GM19239 (cell line): ENCODE measurements around the gene SLC44A5.
"Not testable (repeated sequence)": the region's sequence is repeated elsewhere in the genome, so short reads cannot be mapped to it uniquely, and the experiment has no call there.

ENCODE experiments used
- DNase-seq: peaks from one replicate; pipeline ENCODE4 v3.0.0; 2011; ENCODE audit warnings: low spot score; ENCODE audit not compliant: insufficient read length
- FAIRE-seq: peaks from 2 replicates; lab custom pipeline; 2011; peaks lifted over from hg19 to GRCh38; lab: Jason Lieb, UNC

The SLC44A5 gene

GRCh38 chr1:75611014-75611413 lies at the start of gene SLC44A5:
Gene SLC44A5, minus strand, starts transcription at chr1:75611114. Its CDS starts 69,667 bp downstream, at chr1:75541447.
- DNase-seq (no peak), FAIRE-seq (no peak)

GRCh38 chr1:75655931-75656330 lies 45.0 kb upstream of the SLC44A5 start:
- FAIRE-seq = no peak
- no peak for DNase-seq

- DNase-seq, FAIRE-seq: not testable (repeated sequence)
Measured at GRCh38 chr1:75647183-75647582, 36.3 kb upstream of the SLC44A5 start.

GRCh38 chr1:75645153-75645552 lies 34.2 kb upstream of the SLC44A5 start:
- not testable (repeated sequence) for DNase-seq, FAIRE-seq

GRCh38 chr1:75643460-75643859 lies 32.5 kb upstream of the SLC44A5 start:
- FAIRE-seq = no peak
- no peak for DNase-seq

- DNase-seq (no peak), FAIRE-seq (no peak)
Measured at GRCh38 chr1:75641325-75641724, 30.4 kb upstream of the SLC44A5 start.

- no peak for FAIRE-seq
Measured at GRCh38 chr1:75640137-75640536, 29.2 kb upstream of the SLC44A5 start.

GRCh38 chr1:75632350-75632949 lies 21.5 kb upstream of the SLC44A5 start:
- no peak for DNase-seq
- peak; percentile 59 for FAIRE-seq

More at GRCh38 chr1:75640137-75640536, 29.2 kb upstream of the SLC44A5 start:
- DNase-seq = no peak

GRCh38 chr1:75630998-75631397 lies 20.1 kb upstream of the SLC44A5 start:
- FAIRE-seq = no peak
- no peak for DNase-seq

GRCh38 chr1:75630004-75630594 lies 19.2 kb upstream of the SLC44A5 start:
- FAIRE-seq = no peak
- no peak for DNase-seq

- FAIRE-seq = no peak
- no peak for DNase-seq
Measured at GRCh38 chr1:75625795-75626194, 14.9 kb upstream of the SLC44A5 start.

- DNase-seq = no peak
- no peak for FAIRE-seq
Measured at GRCh38 chr1:75618382-75618781, 7.5 kb upstream of the SLC44A5 start.

GRCh38 chr1:75616436-75617433 lies 5.8 kb upstream of the SLC44A5 start:
- FAIRE-seq = no peak
- no peak for DNase-seq

- FAIRE-seq (no peak), DNase-seq (no peak)
Measured at GRCh38 chr1:75615613-75616435, 4.9 kb upstream of the SLC44A5 start.

- no peak for DNase-seq
- no peak for FAIRE-seq
Measured at GRCh38 chr1:75614399-75614756, 3.5 kb upstream of the SLC44A5 start.

- FAIRE-seq (no peak), DNase-seq (no peak)
Measured at GRCh38 chr1:75613916-75614315, 3.0 kb upstream of the SLC44A5 start.

- no peak for FAIRE-seq
- no peak for DNase-seq
Measured at GRCh38 chr1:75612976-75613375, 2.1 kb upstream of the SLC44A5 start.

GRCh38 chr1:75602486-75602885 lies 8.4 kb downstream of the SLC44A5 start:
- FAIRE-seq = no peak
- DNase-seq = no peak

GRCh38 chr1:75600781-75601180 lies 10.1 kb downstream of the SLC44A5 start:
- no peak for DNase-seq
- FAIRE-seq = no peak

- DNase-seq (no peak), FAIRE-seq (no peak)
Measured at GRCh38 chr1:75594327-75594726, 16.6 kb downstream of the SLC44A5 start.
